ENCODE results near the gene RFTN1. TPM values are rescaled to one million over a fixed set of nuclear protein-coding genes. Genes with fewer than 3 reads are reported as not detected.

Gene RFTN1
- total RNA-seq, 4 donors from 2014 or later = 10.3 to 26.9 (median 22.3) TPM

DNA sequence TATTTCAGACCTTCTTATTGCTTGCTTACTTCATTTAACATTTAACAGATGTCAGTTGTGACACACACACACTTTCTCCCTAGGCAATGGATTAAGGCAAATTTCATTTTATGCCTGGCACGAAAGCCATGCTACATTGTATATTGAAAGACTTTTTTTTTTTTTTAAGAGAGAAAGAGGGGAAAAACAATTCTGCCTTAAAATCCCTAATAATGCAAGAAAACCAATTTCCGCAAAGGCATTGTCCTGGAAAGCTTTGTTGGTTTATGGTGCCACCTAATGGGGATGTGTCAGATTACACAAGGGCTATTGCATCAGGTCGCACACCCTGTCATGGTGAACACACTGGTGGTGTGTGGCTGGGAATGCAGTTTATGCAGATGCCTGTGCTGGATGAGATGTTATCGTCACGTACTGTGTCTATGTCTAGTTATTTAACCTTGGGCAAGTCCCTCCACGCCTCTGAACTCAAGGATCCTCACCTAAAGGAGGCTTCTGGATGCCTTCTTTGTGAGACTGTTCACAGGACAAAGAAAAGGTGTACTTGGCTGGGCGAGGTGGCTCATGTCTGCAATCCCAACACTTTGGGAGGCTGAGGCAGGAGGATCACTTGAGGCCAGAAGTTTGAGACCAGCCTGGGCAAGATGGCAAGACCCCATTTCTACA is 37.3 kb upstream of the RFTN1 start:
- no peaks in the 10 kb centered on the region for H3K36me3 ChIP-seq
- H3K27me3 ChIP-seq = no peaks in the 10 kb centered on the region
- TF ChIP-seq, protein P1, sequence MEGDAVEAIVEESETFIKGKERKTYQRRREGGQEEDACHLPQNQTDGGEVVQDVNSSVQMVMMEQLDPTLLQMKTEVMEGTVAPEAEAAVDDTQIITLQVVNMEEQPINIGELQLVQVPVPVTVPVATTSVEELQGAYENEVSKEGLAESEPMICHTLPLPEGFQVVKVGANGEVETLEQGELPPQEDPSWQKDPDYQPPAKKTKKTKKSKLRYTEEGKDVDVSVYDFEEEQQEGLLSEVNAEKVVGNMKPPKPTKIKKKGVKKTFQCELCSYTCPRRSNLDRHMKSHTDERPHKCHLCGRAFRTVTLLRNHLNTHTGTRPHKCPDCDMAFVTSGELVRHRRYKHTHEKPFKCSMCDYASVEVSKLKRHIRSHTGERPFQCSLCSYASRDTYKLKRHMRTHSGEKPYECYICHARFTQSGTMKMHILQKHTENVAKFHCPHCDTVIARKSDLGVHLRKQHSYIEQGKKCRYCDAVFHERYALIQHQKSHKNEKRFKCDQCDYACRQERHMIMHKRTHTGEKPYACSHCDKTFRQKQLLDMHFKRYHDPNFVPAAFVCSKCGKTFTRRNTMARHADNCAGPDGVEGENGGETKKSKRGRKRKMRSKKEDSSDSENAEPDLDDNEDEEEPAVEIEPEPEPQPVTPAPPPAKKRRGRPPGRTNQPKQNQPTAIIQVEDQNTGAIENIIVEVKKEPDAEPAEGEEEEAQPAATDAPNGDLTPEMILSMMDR (IDR thresholded peaks at IDR 0.05) = peak; percentile 79 to 94
- no peak for TF ChIP-seq EP300 (IDR thresholded peaks at IDR 0.05)
- TF ChIP-seq POLR2A (IDR thresholded peaks at IDR 0.05) = no peak
- peak in 1 of 3 donors; percentile 55 for TF ChIP-seq POLR2AphosphoS5 (IDR thresholded peaks at IDR 0.05)
- peak; percentile 79 to 84 for DNase-seq (ENCODE audit: low spot score in 2 of 2)
- peak overlapping the region; percentile 17 for H3K4me3 ChIP-seq
- H3K9me3 ChIP-seq = no peaks in the 10 kb centered on the region
- peaks cover 11% of the 10 kb centered on the region for H3K4me1 ChIP-seq
- WGBS = 14% methylated on average over 7 of the region's 7 CpGs
- no peak overlapping the region for H3K27ac ChIP-seq

DNA sequence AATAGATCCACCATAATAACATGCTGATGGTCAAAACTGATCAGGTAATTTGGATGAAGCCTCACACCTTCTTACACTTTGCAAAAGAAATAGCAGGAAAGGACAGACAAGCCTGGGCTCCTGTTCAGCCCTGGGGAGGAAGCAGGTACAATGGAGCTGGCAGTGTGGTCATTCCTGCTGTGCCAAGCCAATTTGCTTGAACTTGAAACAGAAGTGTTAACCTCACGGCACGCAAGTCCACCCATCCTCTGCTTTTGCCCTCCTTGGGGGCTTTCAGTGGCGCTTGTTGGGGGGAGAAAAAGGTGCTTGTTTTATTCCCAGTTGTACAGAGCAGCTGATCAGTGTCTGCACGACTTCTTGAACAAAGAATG is 36.8 kb upstream of the RFTN1 start:
- peaks cover 11% of the 10 kb centered on the region for H3K4me1 ChIP-seq
- peak overlapping the region; percentile 17 for H3K4me3 ChIP-seq
- DNase-seq (ENCODE audit: low spot score in 2 of 2) = no peak
- H3K27me3 ChIP-seq = no peaks in the 10 kb centered on the region
- TF ChIP-seq POLR2A (IDR thresholded peaks at IDR 0.05) = no peak
- no peak for TF ChIP-seq POLR2AphosphoS5 (IDR thresholded peaks at IDR 0.05)
- TF ChIP-seq EP300 (IDR thresholded peaks at IDR 0.05) = no peak
- 31% methylated on average over 4 of the region's 4 CpGs for WGBS
- H3K9me3 ChIP-seq = no peaks in the 10 kb centered on the region
- H3K36me3 ChIP-seq = no peaks in the 10 kb centered on the region
- no peak overlapping the region for H3K27ac ChIP-seq

DNA sequence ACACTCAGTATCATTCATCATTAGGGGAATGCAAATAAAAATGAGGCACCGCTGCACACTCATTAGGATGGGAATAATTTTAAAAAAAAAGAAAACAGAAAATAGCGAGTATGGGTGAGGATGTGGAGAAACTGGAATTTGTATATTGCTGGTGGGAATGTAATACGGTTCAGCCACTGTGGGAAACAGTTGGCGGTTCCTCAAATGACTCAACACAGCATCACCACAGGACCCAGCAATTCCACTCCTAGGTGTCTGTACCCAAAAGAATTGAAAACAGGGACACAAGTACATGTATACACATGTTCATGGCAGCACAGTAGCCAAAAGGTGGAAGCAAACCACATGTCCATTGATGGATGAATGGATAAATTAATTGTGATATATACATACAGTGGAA is 35.2 kb upstream of the RFTN1 start:
- Histone ChIP-seq H3K27me3 (no peaks in the 10 kb centered on the region), H3K36me3 (no peaks in the 10 kb centered on the region), H3K9me3 (no peaks in the 10 kb centered on the region), H3K4me1 (peaks cover 11% of the 10 kb centered on the region), H3K27ac (no peak overlapping the region), H3K4me3 (no peak overlapping the region)
- 78% methylated on average over 4 of the region's 4 CpGs for WGBS
- no peak for TF ChIP-seq POLR2AphosphoS5 (IDR thresholded peaks at IDR 0.05)
- no peak for TF ChIP-seq POLR2A (IDR thresholded peaks at IDR 0.05)
- TF ChIP-seq, protein P1 (IDR thresholded peaks at IDR 0.05) = no peak
- no peak for DNase-seq (ENCODE audit: low spot score in 2 of 2)

GRCh38 chr3:16547561-16548357 is 34.3 kb upstream of the RFTN1 start:
- no peaks in the 10 kb centered on the region for H3K27me3 ChIP-seq
- no peak overlapping the region for H3K27ac ChIP-seq
- H3K36me3 ChIP-seq = no peaks in the 10 kb centered on the region
- DNase-seq (ENCODE audit: low spot score in 2 of 2) = no peak
- WGBS = 95% methylated on average over 4 of the region's 4 CpGs
- TF ChIP-seq POLR2AphosphoS5 (IDR thresholded peaks at IDR 0.05) (no peak), EP300 (IDR thresholded peaks at IDR 0.05) (no peak), POLR2A (IDR thresholded peaks at IDR 0.05) (no peak)
- TF ChIP-seq, protein P1 (IDR thresholded peaks at IDR 0.05) = no peak
- no peak overlapping the region for H3K4me3 ChIP-seq
- no peaks in the 10 kb centered on the region for H3K9me3 ChIP-seq
- peaks cover 11% of the 10 kb centered on the region for H3K4me1 ChIP-seq

GRCh38 chr3:16546186-16547010 is 32.9 kb upstream of the RFTN1 start:
- Histone ChIP-seq H3K4me1 (peaks cover 11% of the 10 kb centered on the region), H3K36me3 (no peaks in the 10 kb centered on the region), H3K4me3 (no peak overlapping the region), H3K9me3 (no peaks in the 10 kb centered on the region), H3K27me3 (no peaks in the 10 kb centered on the region), H3K27ac (peak overlapping the region; percentile 19)
- 80% methylated on average over 12 of the region's 12 CpGs for WGBS
- no peak for DNase-seq (ENCODE audit: low spot score in 2 of 2)
- TF ChIP-seq POLR2AphosphoS5 (IDR thresholded peaks at IDR 0.05) (no peak), POLR2A (IDR thresholded peaks at IDR 0.05) (no peak), EP300 (IDR thresholded peaks at IDR 0.05) (no peak)
- TF ChIP-seq, protein P1 (IDR thresholded peaks at IDR 0.05) = no peak

Data from suprapubic skin (tissue), 4 donors.